Coronary artery (tissue), 2 donors: ENCODE measurements around the gene COL18A1.
A peak's percentile ranks its signal among the peaks of the same experiment; 100 is the strongest.

ENCODE experiments used
- DNase-seq: peaks from one replicate; pipeline ENCODE4 v3.0.0-alpha.2; 2017; ENCODE audit warnings: low spot score
- H3K27ac ChIP-seq, 2 donors: fragments of 200-600 bp; sonication (generic); one replicate each; pipeline ENCODE4 v1.5.1; 2016 to 2019
- H3K4me3 ChIP-seq: fragments of 200-600 bp; sonication (generic); 2 replicates; pipeline ENCODE4 v1.5.1; 2016; ENCODE audit warnings: mild to moderate bottlenecking, moderate library complexity
- TF ChIP-seq, protein P1 (sequence below): fragments of 200-600 bp; sonication (generic); IDR thresholded peaks from one replicate; pipeline ENCODE4 v1.5.1; 2019; ENCODE audit warnings: antibody characterized with exemption

COL18A1 gene

DNA sequence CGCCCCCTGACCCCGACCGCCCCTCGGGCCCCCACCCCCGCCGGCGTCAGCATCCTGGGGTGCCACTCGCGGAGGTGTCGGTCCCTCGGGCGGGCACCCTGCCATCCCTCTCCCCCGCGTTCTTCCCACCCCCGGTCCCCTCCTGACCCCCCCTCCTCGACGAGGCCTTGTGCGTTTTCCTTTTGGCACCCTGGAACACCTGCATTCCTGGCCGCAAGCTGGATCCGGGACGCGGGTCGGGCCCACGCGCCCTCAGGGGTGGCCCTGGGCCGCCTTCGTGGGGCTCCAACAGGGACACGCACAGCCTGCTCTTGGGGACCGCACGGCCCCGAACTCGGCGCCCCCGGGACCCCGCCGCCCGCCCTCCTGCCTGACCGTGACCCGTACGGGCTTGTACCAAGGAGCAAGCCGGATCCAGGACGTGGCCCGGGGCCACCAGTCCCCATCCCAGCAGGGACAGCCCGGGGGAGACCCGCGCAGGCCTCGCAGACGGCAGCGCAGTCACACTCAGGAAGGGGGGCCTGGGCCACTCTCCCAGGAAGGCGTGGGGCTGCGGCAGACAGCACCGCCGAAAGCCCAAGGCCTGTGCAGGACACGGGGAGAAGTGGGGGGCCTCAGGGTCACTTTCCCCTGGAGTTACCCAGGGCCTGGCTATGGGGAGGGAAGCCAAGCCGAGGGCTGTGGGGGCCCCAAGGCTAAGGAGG lies 137.9 kb downstream of the COL18A1 start:
- TF ChIP-seq, protein P1, sequence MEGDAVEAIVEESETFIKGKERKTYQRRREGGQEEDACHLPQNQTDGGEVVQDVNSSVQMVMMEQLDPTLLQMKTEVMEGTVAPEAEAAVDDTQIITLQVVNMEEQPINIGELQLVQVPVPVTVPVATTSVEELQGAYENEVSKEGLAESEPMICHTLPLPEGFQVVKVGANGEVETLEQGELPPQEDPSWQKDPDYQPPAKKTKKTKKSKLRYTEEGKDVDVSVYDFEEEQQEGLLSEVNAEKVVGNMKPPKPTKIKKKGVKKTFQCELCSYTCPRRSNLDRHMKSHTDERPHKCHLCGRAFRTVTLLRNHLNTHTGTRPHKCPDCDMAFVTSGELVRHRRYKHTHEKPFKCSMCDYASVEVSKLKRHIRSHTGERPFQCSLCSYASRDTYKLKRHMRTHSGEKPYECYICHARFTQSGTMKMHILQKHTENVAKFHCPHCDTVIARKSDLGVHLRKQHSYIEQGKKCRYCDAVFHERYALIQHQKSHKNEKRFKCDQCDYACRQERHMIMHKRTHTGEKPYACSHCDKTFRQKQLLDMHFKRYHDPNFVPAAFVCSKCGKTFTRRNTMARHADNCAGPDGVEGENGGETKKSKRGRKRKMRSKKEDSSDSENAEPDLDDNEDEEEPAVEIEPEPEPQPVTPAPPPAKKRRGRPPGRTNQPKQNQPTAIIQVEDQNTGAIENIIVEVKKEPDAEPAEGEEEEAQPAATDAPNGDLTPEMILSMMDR, result no peak
- H3K4me3 ChIP-seq, result peak overlapping the region; percentile 80
- peak; percentile 77 for DNase-seq
- peak overlapping the region in 1 of 2 donors; percentile 66 for H3K27ac ChIP-seq

- H3K27ac ChIP-seq, result no peak overlapping the region
- TF ChIP-seq, protein P1, result no peak
- H3K4me3 ChIP-seq, result no peak overlapping the region
- peak; percentile 59 for DNase-seq
Measured at GRCh38 chr21:45543371-45543709, 138.4 kb downstream of the COL18A1 start.

GRCh38 chr21:45543710-45544448 lies 138.9 kb downstream of the COL18A1 start:
- Histone ChIP-seq H3K4me3 (no peak overlapping the region), H3K27ac (no peak overlapping the region)
- peak; percentile 68 for DNase-seq
- TF ChIP-seq, protein P1, result no peak

DNA sequence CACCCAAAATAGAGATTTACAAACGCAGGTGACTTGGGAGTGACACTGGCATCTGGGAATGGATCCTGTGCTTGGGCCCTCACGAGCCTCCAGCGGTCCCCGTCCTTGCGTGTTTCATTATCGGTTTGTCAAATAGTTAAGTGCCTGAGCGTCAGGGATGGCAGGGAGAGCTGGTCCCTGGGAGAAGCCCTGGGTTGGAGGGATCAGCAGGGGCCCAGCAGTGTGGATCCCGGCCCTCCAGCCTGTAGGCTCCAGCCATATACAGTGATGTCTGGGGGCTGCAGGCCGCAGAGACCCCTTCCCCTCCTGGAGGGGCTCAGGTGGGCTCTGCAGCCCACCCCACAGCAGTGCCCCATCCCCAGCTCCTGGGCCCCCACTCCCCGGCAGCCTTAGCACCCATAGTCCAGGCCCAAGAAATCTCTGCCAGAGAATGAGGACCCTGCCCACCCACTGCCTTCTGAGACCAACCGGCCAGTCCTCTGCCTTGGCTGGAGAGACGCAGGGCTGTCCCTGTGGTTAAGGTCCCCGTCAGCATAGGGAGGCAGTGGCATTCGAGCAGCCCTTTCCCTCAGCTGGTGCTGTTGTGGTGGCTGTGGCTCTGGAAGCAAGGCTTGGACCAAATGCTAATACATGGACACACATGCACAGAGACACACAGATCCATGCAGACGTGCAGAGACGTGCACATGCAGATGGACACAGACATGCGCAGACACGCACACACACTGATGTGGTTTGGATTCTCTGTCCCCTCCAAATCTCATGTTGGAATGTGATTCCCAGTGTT lies 139.7 kb downstream of the COL18A1 start:
- peak; percentile 63 for DNase-seq
- Histone ChIP-seq H3K4me3 (no peak overlapping the region), H3K27ac (no peak overlapping the region)
- TF ChIP-seq, protein P1, result no peak

GRCh38 chr21:45545236-45545570 lies 140.2 kb downstream of the COL18A1 start:
- Histone ChIP-seq H3K27ac (no peak overlapping the region), H3K4me3 (no peak overlapping the region)
- DNase-seq, result no peak

GRCh38 chr21:45545691-45546531 lies 140.9 kb downstream of the COL18A1 start:
- TF ChIP-seq, protein P1, result no peak
- no peak overlapping the region for H3K27ac ChIP-seq
- no peak overlapping the region for H3K4me3 ChIP-seq
- peak; percentile 66 for DNase-seq

More at GRCh38 chr21:45545236-45545570, 140.2 kb downstream of the COL18A1 start:
- TF ChIP-seq, protein P1, result no peak
